CD4-positive, alpha-beta T cell treated with Interleukin-6 for 4 hours (primary cell): Measurements from ENCODE around the gene NFATC2.
A peak's percentile ranks its signal among the peaks of the same experiment; 100 is the strongest.
"Not testable (repeated sequence)": the region's sequence is repeated elsewhere in the genome, so short reads cannot be mapped to it uniquely, and the experiment has no call there.

Experiments used
- DNase-seq: peaks from one replicate; pipeline ENCODE4 v3.0.0-alpha.2; 2020; ENCODE audit warnings: mixed read lengths

NFATC2 gene

DNA sequence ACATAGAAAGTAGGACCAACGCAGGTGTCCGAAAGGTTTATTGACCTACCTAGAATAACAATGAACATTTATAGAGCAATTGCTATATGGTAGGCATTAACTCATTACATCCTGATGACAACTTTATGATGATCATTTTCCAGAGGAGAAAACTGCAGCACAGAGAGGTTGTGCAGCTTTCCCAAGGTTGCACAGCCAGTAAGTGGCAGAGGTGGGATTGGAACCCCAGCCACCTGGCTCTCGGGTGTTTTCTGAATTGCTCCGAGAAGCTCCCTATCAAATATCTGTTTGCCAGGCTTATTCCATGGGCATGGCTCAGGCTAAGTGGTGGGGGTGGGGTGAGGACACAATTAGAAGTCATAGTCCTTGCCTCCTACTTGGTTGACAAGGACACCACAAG, 24.1 kb upstream of the NFATC2 start:
- no peak for DNase-seq

GRCh38 chr20:51565298-51566144, 23.0 kb upstream of the NFATC2 start:
- no peak for DNase-seq

GRCh38 chr20:51563486-51564332, 21.2 kb upstream of the NFATC2 start:
- peak; percentile 49 for DNase-seq

- DNase-seq = no peak
These were observed 20.6 kb upstream of the NFATC2 start for GRCh38 chr20:51563174-51563485.

DNA sequence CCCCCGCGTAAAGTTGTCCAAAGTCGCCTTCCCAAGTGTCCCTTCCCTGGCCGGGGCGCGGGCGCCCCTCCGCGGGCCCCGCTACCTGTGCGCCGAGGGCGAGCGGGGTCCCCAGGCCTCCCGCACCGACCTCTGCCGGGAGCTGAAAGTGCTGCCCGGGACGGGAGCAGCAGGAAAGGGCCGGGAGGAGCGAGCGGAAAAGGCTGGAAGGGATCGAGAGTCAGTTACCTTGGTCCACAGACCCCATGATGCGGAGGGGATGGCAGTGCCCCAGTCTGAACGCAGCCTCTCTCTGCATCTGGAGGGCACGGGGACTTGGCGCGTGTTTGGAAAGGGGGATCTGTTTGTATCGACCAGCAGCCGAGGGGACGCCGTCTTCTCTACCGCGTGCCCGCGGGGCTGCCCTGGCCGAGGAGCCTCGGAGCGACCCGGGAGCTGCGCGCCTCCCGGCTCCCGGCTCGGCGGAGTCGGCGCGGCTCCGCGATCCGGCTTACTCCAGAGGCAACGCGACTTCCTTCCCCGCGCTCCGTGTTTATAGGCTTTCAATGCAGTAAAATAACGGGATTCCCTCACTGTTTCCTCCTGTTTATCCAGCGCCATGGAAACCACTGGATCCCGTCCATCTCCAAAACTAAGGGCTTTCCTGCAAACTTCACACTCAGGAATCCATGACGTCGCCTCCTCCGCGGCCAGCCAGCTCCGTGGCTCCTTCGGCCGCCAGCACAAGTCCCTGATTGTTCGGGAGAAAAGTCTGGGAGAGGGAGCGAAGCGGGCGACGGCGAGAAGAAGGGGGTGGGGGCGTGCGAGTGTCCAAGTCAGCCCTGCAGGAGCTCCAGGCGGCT, 20.0 kb upstream of the NFATC2 start:
- peak; percentile 23 for DNase-seq

DNA sequence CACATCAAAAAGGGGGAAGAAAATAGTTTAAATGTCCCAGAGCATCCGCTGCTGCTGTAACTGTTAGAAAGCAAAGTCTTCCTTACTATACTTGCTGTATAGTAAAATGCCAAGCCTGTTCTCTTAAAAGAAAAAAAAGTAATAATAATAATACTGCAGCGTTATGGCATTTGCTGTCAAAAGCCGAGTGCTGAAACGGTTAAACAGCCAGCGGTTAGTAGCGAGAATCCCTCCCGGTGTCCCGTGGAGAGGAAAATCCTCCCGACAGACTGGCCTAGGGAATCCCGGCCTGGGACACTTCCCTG, 19.5 kb upstream of the NFATC2 start:
- no peak for DNase-seq

GRCh38 chr20:51560550-51561307, 18.2 kb upstream of the NFATC2 start:
- no peak for DNase-seq

GRCh38 chr20:51560042-51560441, 17.5 kb upstream of the NFATC2 start:
- no peak for DNase-seq

- DNase-seq = no peak
These were observed 12.1 kb upstream of the NFATC2 start for GRCh38 chr20:51554538-51555165.

GRCh38 chr20:51553897-51554486, 11.5 kb upstream of the NFATC2 start:
- DNase-seq = no peak

DNA sequence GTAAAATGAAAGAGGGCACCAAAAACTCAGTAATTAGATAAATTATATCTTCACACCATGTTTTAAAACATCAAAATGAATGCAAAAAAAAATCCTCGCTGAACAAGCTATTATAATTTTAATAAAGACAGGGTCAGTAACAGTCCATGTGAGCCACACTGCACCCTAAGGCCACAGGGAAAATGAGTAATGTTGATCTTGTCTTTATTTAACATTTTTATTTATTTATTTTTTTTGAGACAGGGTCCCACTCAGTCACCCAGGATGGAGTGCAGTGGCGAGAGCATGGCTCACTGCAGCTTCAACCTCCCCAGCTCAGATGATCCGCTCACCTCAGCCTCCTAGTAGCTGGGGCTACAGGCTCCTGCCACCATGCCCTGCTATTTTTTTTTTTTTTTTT, 8.7 kb upstream of the NFATC2 start:
- no peak for DNase-seq

GRCh38 chr20:51549474-51549873, 7.0 kb upstream of the NFATC2 start:
- DNase-seq = no peak

DNA sequence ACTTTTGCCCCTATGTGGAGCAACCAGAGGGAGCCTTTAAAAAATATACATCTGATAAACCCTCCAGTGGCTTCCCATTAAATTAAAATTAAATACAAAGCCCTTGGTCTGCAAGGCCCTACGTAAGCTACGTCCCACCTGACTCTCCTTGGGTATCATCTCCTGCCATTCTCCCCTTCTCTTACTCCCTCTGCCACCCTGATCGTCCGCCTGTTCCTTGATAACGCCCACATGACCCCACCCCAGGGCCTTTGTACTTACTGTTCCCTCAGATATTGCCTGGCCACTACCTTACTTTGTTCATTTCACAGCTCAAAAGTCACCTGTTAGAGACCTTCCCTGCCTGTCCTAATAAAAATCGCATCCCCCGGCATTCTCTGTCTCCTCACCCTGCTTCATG, 5.4 kb upstream of the NFATC2 start:
- DNase-seq = no peak

DNA sequence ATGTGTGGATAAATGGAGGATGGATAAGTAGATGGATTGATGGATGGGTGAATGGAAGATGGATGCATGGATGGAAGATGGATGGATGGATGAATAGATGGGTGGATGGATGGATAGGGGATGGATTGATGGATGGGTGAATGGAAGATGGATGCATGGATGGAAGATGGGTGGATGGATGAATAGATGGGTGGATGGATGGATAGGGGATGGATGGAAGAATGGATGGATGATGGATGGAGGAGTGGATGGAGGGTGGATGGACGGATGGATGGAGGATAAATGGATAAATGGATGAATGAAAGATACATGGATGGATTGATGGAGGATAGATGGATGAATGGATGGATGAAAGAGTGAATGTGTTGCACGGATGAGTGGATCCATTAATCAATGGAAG, 3.0 kb upstream of the NFATC2 start:
- no peak for DNase-seq

- no peak for DNase-seq
These were observed 886 bp upstream of the NFATC2 start for GRCh38 chr20:51543422-51543788.

GRCh38 chr20:51542033-51542570, 417 bp downstream of the NFATC2 start:
- DNase-seq = peak; percentile 54

DNA sequence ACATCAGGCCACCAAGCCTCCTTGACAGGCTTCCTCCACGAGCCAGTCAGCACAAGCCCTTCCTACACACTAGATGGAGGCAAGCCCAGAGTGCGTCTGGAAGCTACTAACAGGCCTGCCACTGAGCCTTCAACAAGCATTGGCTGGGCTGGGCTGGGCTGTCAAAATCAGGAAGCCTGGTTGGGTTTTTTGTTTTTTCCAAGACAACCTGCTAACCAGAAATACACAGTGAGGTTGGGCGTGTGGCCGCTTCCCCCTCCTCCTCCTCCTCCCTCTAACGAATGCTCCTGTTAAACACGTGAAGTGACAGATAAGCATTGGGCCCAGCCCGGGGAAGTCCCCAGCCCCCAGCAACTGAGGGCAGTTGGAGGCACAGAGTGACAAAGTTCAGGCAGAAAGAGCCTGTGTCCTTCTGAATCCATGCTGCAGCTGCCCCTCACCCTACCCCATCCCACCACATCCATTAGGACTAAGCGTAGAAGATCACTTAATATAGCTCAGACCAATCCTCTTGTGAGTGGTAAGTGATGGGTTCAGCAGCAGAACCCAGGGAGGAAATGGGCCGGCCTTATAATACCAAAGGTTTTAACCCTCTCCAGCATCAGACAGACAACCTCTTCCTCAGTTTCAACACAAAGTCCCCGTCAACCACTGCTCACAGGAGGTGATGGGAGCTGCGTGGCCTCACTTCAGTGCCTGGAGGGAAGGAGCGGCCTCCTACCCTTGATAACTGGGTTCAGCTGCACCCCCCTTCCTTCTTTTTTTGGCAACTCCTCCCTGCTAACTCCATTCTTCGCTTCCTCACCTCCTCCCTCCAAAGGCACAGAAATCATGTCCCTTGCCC, 1.1 kb downstream of the NFATC2 start:
- peak; percentile 82 for DNase-seq

GRCh38 chr20:51540580-51540979, 1.9 kb downstream of the NFATC2 start:
- DNase-seq = no peak

DNA sequence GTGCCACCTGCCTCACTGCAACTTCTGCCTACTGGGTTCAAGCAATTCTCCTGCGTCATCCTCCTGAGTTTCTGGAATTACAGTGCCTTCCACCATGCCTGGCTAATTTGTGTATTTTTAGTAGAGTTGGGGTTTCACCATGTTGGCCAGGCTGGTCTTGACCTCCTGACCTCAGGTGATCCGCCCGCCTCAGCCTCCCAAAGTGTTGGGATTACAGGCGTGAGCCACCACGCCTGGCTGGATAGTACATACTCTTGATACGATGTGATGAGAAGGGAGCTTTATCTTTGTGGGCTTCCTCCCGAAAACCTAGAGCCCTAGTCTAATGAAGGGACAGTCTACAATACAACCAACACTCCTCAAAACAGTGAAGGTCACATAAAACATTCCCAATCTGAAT, 2.4 kb downstream of the NFATC2 start:
- DNase-seq = not testable (repeated sequence)
